Lower lobe of right lung (tissue), 2 donors: ENCODE results near the gene SLX9. TPM values are rescaled to one million over a fixed set of nuclear protein-coding genes. Genes with fewer than 3 reads are reported as not detected.

Experiments used
- ATAC-seq, 2 donors: fragments of 200-7000 bp; cut with Tn5 transposase; one replicate each; pipeline ENCODE4 v1.9.1; 2020 to 2022; ENCODE audit warnings: mild to moderate bottlenecking in 2 of 2, moderate library complexity in 2 of 2
- DNase-seq: peaks from one replicate; pipeline ENCODE4 v3.0.0-alpha.2; 2020
- H3K27ac ChIP-seq: fragments of 200-600 bp; one replicate; pipeline ENCODE4 v1.8.0; 2022
- H3K27me3 ChIP-seq: fragments of 200-600 bp; one replicate; pipeline ENCODE4 v1.8.0; 2022; ENCODE audit warnings: low read depth
- H3K36me3 ChIP-seq: fragments of 200-600 bp; one replicate; pipeline ENCODE4 v1.8.0; 2022; ENCODE audit warnings: mild to moderate bottlenecking
- H3K4me1 ChIP-seq: fragments of 200-600 bp; one replicate; pipeline ENCODE4 v1.8.0; 2022
- H3K4me3 ChIP-seq: fragments of 200-600 bp; one replicate; pipeline ENCODE4 v1.8.0; 2022; ENCODE audit warnings: mild to moderate bottlenecking
- H3K9me3 ChIP-seq: fragments of 200-600 bp; one replicate; pipeline ENCODE4 v1.8.0; 2022
- CTCF ChIP-seq: fragments of 200-600 bp; IDR thresholded peaks from one replicate; pipeline ENCODE4 v1.8.0; 2022; ENCODE audit warnings: antibody characterized with exemption, mild to moderate bottlenecking
- intact Hi-C: fragments of 100-400 bp; cut with DNase I; formaldehyde crosslinking; loops from one replicate; pipeline ENCODE4 v1.11.0; 2022
- long read RNA-seq: library from polyadenylated mRNA; unstranded; transcript quantifications from one replicate; pipeline ENCODE4 v2.0.0, GENCODE V29; 2021
- total RNA-seq: library from RNA; stranded (reverse); fragmentation: NEBNext Ultra II Directional; extraction: Animal tissue kit (Norgen Biotek cat#: 25700); gene quantifications from one replicate; pipeline ENCODE4 v1.2.1, GENCODE V29; 2021
- donor health status: DM: no; HTN: yes; CAD: no; lungs with severe emphysema.

SLX9 gene
- 15.7 TPM for total RNA-seq
- long read RNA-seq, partial matches to known transcripts: 3 of 14 reads
- long read RNA-seq, other reads (novel, unspliced or antisense): 9 of 14 reads

GRCh38 chr21:44939532-44940115, at the start of gene SLX9:
SLX9 (plus strand) TSS chr21:44940029; CDS start chr21:44940058, 29 bp downstream.
- intact Hi-C loops: loop anchor here (10.0 kb wide), 1 partner anchor 195 kb away; no protein-coding TSS in a partner anchor
- peaks cover 1% of the 10 kb centered on the region for H3K27me3 ChIP-seq
- peaks cover 15% of the 10 kb centered on the region for H3K36me3 ChIP-seq
- H3K9me3 ChIP-seq: no peaks in the 10 kb centered on the region
- ATAC-seq (peak; percentile 94 to 98), DNase-seq (peak; percentile 84)
- peaks cover 22% of the 10 kb centered on the region for H3K4me1 ChIP-seq
- no peak for TF ChIP-seq CTCF
- peak within 1 kb of the TSS; percentile 70 for H3K4me3 ChIP-seq
- H3K27ac ChIP-seq: peak within 1 kb of the TSS; percentile 76

GRCh38 chr21:44890338-44890931, 49.4 kb upstream of the SLX9 start:
- H3K27ac ChIP-seq: no peak overlapping the region
- peaks cover 6% of the 10 kb centered on the region for H3K27me3 ChIP-seq
- H3K4me1 ChIP-seq: no peaks in the 10 kb centered on the region
- TF ChIP-seq CTCF: no peak
- intact Hi-C loops: no loop called here
- DNase-seq (peak; percentile 45), ATAC-seq (no peak)
- no peak overlapping the region for H3K4me3 ChIP-seq
- no peaks in the 10 kb centered on the region for H3K9me3 ChIP-seq
- H3K36me3 ChIP-seq: peaks cover 25% of the 10 kb centered on the region

GRCh38 chr21:44890961-44891541, 48.8 kb upstream of the SLX9 start:
- TF ChIP-seq CTCF: no peak
- Histone ChIP-seq H3K4me3 (no peak overlapping the region), H3K27ac (no peak overlapping the region), H3K9me3 (no peaks in the 10 kb centered on the region), H3K36me3 (peaks cover 25% of the 10 kb centered on the region), H3K4me1 (no peaks in the 10 kb centered on the region), H3K27me3 (peaks cover 6% of the 10 kb centered on the region)
- ATAC-seq (no peak), DNase-seq (no peak)
- intact Hi-C loops: no loop called here

GRCh38 chr21:44891631-44892031, 48.2 kb upstream of the SLX9 start:
- intact Hi-C loops: no loop called here
- H3K4me3 ChIP-seq: no peak overlapping the region
- H3K27ac ChIP-seq: no peak overlapping the region
- no peaks in the 10 kb centered on the region for H3K9me3 ChIP-seq
- TF ChIP-seq CTCF: no peak
- peaks cover 22% of the 10 kb centered on the region for H3K36me3 ChIP-seq
- ATAC-seq (no peak), DNase-seq (peak; percentile 46)
- H3K4me1 ChIP-seq: peaks cover 4% of the 10 kb centered on the region
- peaks cover 6% of the 10 kb centered on the region for H3K27me3 ChIP-seq

DNA sequence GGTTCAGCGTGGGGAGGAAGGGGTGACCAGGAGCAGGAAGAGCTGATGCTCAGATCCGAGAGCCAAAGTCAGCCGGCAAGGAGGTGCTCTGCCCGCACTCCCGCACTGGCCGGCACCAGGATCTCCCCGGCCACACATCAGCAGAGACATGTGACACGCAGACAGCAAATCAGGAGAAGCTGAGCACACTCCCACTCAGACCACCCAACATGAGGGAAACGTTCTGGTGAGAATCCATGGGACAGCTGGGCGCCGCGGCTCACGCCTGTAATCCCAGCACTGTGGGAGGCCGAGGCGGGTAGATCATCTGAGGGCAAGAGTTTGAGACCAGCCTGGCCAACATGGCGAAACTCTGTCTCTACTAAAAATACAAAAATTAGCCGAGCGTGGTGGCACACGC, 47.7 kb upstream of the SLX9 start:
- Histone ChIP-seq H3K27me3 (peaks cover 6% of the 10 kb centered on the region), H3K36me3 (peaks cover 20% of the 10 kb centered on the region), H3K9me3 (no peaks in the 10 kb centered on the region), H3K4me3 (no peak overlapping the region), H3K27ac (no peak overlapping the region), H3K4me1 (peaks cover 9% of the 10 kb centered on the region)
- DNase-seq (peak; percentile 33), ATAC-seq (no peak)
- no peak for TF ChIP-seq CTCF
- intact Hi-C loops: no loop called here
